ENCODE measurements around the gene STX2. TPM values are rescaled to one million over a fixed set of nuclear protein-coding genes. Genes with fewer than 3 reads are reported as not detected.
A peak's percentile ranks its signal among the peaks of the same experiment; 100 is the strongest.
"Not testable (repeated sequence)": the region's sequence is repeated elsewhere in the genome, so short reads cannot be mapped to it uniquely, and the experiment has no call there.

The STX2 gene
- polyA plus RNA-seq = 10 to 100 TPM in 1 of 4 donors, 1 to 10 TPM in 2, under 1 TPM in 1; 0.45 to 10.0 (median 4.5) TPM
- long read RNA-seq, donor 1, partial matches to known transcripts = 0 of 7 reads
- long read RNA-seq, donor 1, other reads (novel, unspliced or antisense) = 0 of 7 reads
- long read RNA-seq, donor 2, partial matches to known transcripts = 0 of 1 reads
- long read RNA-seq, donor 2, other reads (novel, unspliced or antisense) = 0 of 1 reads
- long read RNA-seq, donor 3, partial matches to known transcripts = 0 of 1 reads
- long read RNA-seq, donor 3, other reads (novel, unspliced or antisense) = 0 of 1 reads
- long read RNA-seq, donor 4, partial matches to known transcripts = 0 of 1 reads
- long read RNA-seq, donor 4, other reads (novel, unspliced or antisense) = 0 of 1 reads
- long read RNA-seq, donor 5, partial matches to known transcripts = 12 of 12 reads
- long read RNA-seq, donor 5, other reads (novel, unspliced or antisense) = 0 of 12 reads
- long read RNA-seq, donor 6, partial matches to known transcripts = 0 of 3 reads
- long read RNA-seq, donor 6, other reads (novel, unspliced or antisense) = 0 of 3 reads
- long read RNA-seq, donor 7 = 0 reads
- long read RNA-seq, donor 8, partial matches to known transcripts = 0 of 1 reads
- long read RNA-seq, donor 8, other reads (novel, unspliced or antisense) = 0 of 1 reads
- long read RNA-seq, donor 9 = 0 reads
- long read RNA-seq, donor 10, partial matches to known transcripts = 0 of 4 reads
- long read RNA-seq, donor 10, other reads (novel, unspliced or antisense) = 0 of 4 reads

DNA sequence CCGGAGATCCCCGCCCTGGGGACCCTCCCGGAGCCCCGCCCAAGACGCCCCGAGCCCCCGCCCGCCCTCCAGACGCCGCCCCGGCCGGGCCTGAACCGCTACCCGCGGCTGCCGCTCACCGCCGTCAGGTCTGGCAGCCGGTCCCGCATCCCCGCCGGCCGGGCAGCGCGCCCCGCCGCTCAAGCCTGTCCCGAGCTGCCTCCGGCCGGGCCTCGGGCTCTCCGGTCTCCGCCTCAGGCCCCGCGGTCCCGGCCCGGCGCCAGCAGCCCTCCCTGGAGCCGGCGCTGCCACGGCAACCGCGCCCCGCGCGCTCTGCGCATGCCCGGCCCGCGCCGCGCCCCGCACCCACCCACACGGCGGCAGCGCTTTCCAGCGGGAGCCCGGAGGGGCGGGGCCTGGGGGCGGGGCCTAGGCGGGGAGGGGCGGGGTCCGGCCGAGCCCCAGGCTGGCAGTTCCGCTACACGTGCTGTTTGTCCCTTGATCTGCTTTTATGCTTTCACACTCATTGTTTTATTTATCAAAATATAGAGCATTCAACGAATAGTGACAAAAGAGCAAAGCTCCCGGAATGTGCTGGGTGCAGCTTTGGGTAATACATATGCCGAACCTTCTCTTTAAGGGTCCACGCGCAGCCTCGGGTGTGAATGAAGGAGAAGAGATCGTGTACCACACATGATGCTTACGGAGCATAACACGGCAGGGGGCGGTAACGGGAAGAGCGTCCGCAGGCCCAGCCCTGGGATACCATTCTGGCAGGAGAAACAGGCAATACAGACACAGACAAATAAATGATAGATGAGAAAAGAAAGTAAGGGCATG lies at the start of gene STX2:
Gene STX2, minus strand, starts transcription at position 300 of the 819 bp plus-strand sequence. Its CDS starts 151 bp downstream, at position 149.
- DNase-seq (peak; percentile 74 to 93), FAIRE-seq (no peak)
- peaks cover 0 to 9% (median 0%) of the 10 kb centered on the region in 3 donors for H3K4me1 ChIP-seq (ENCODE audit: control insufficient read depth in 3 of 3, insufficient read depth in 2 of 3, low read depth in 1 of 3, low read length in 2 of 3)
- WGBS, 3 donors = 1% methylated on average over 37 to 79 of the region's 79 CpGs
- H3K4me3 ChIP-seq (ENCODE audit: low read depth in 1 of 3, low read length in 3 of 3) = peak within 1 kb of the TSS; percentile 63 to 83 (median 66)
- no peaks in the 10 kb centered on the region for H3K27me3 ChIP-seq (ENCODE audit: control insufficient read depth in 3 of 3, insufficient read depth in 3 of 3, low read length in 3 of 3)
- H3K36me3 ChIP-seq (ENCODE audit: control insufficient read depth in 3 of 3, insufficient read depth in 2 of 3, low read depth in 1 of 3, low read length in 3 of 3) = peaks cover 0 to 2% (median 0%) of the 10 kb centered on the region in 3 donors
- no peaks in the 10 kb centered on the region for H3K9me3 ChIP-seq (ENCODE audit: control insufficient read depth in 2 of 2, insufficient read depth in 1 of 2, low read depth in 1 of 2, low read length in 1 of 2)
- peak within 1 kb of the TSS in 1 of 3 donors; percentile 20 for H3K27ac ChIP-seq (ENCODE audit: low read depth in 1 of 3, low read length in 2 of 3)

DNA sequence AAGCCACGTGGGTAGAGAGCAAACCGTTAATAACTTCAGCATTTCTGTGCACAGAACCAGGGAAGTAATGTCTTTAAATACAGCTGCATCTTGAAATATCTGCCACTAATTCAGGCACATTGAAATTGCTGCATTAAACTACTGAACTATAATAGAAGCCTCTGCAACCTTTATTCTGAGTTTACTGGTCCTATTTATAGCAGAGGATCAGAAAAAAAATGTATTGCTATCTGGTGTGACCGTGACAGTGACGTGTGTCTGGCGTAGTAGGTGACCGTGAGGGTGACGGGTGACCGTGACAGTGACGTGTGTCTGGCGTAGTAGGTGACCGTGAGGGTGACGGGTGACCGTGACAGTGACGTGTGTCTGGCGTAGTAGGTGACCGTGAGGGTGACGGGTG lies 48.1 kb upstream of the STX2 start:
- DNase-seq; H3K4me1 ChIP-seq (ENCODE audit: control insufficient read depth in 3 of 3, insufficient read depth in 2 of 3, low read depth in 1 of 3, low read length in 2 of 3); H3K27me3 ChIP-seq (ENCODE audit: control insufficient read depth in 3 of 3, insufficient read depth in 3 of 3, low read length in 3 of 3); H3K27ac ChIP-seq (ENCODE audit: low read depth in 1 of 3, low read length in 2 of 3); H3K4me3 ChIP-seq (ENCODE audit: low read depth in 1 of 3, low read length in 3 of 3); H3K36me3 ChIP-seq (ENCODE audit: control insufficient read depth in 3 of 3, insufficient read depth in 2 of 3, low read depth in 1 of 3, low read length in 3 of 3); H3K9me3 ChIP-seq (ENCODE audit: control insufficient read depth in 2 of 2, insufficient read depth in 1 of 2, low read depth in 1 of 2, low read length in 1 of 2); FAIRE-seq: not testable (repeated sequence)
- 80 to 86% (median 85%) methylated on average over 9 to 10 of the region's 17 CpGs for WGBS, 3 donors

DNA sequence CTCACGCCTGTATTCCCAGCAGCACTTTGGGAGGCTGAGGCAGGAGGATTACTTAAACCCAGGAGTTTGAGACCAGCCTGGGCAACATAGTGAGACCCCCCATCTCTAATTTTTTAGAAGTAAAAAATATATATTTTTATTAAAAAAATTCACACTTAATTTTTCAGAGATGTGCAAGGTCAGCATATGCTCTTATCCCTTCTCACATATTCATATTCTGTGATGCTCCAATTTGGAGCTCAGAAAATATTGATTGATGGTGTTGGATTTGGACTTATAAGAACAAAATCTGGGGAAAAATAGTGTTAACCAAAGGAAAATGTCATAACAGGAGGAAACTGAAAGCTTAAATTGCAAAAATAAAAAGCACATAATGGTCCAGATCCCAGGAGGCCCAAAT lies 42.5 kb upstream of the STX2 start:
- Histone ChIP-seq H3K4me3 (ENCODE audit: low read depth in 1 of 3, low read length in 3 of 3) (no peak overlapping the region), H3K36me3 (ENCODE audit: control insufficient read depth in 3 of 3, insufficient read depth in 2 of 3, low read depth in 1 of 3, low read length in 3 of 3) (peaks cover 0 to 2% (median 0%) of the 10 kb centered on the region in 3 donors), H3K4me1 (ENCODE audit: control insufficient read depth in 3 of 3, insufficient read depth in 2 of 3, low read depth in 1 of 3, low read length in 2 of 3) (peaks cover 0 to 9% (median 0%) of the 10 kb centered on the region in 3 donors), H3K27ac (ENCODE audit: low read depth in 1 of 3, low read length in 2 of 3) (no peak overlapping the region), H3K9me3 (ENCODE audit: control insufficient read depth in 2 of 2, insufficient read depth in 1 of 2, low read depth in 1 of 2, low read length in 1 of 2) (no peaks in the 10 kb centered on the region), H3K27me3 (ENCODE audit: control insufficient read depth in 3 of 3, insufficient read depth in 3 of 3, low read length in 3 of 3) (no peaks in the 10 kb centered on the region)
- no peak for FAIRE-seq
- no peak for DNase-seq
- WGBS, 3 donors = 84 to 94% (median 87%) methylated on average over 1 of the region's 1 CpG

DNA sequence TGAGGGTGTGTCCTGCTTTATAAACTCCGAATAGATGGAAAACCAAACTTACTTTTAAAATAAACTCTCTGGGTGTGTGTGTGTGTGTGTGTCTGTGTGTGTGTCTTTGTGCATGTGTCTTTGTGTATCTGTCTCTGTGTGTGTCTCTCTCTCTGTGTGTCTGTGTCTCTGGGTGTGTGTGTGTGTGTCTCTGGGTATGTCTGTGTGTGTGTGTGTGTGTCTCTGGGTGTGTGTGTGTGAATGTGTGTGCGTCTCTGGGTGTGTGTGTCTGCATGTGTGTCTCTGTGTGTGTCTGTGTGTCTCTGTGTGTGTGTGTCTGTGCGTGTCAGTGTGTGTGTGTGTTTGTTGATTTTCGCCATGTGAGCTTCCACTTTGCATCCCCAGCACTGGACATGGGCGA lies 42.0 kb upstream of the STX2 start:
- WGBS, 3 donors = 68 to 82% (median 69%) methylated on average over 5 of the region's 5 CpGs
- H3K36me3 ChIP-seq (ENCODE audit: control insufficient read depth in 3 of 3, insufficient read depth in 2 of 3, low read depth in 1 of 3, low read length in 3 of 3) = peaks cover 0 to 3% (median 2%) of the 10 kb centered on the region in 3 donors
- no peaks in the 10 kb centered on the region for H3K9me3 ChIP-seq (ENCODE audit: control insufficient read depth in 2 of 2, insufficient read depth in 1 of 2, low read depth in 1 of 2, low read length in 1 of 2)
- DNase-seq = no peak
- FAIRE-seq = no peak
- peaks cover 0 to 9% (median 0%) of the 10 kb centered on the region in 3 donors for H3K4me1 ChIP-seq (ENCODE audit: control insufficient read depth in 3 of 3, insufficient read depth in 2 of 3, low read depth in 1 of 3, low read length in 2 of 3)
- no peak overlapping the region for H3K27ac ChIP-seq (ENCODE audit: low read depth in 1 of 3, low read length in 2 of 3)
- H3K4me3 ChIP-seq (ENCODE audit: low read depth in 1 of 3, low read length in 3 of 3) = no peak overlapping the region
- no peaks in the 10 kb centered on the region for H3K27me3 ChIP-seq (ENCODE audit: control insufficient read depth in 3 of 3, insufficient read depth in 3 of 3, low read length in 3 of 3)

DNA sequence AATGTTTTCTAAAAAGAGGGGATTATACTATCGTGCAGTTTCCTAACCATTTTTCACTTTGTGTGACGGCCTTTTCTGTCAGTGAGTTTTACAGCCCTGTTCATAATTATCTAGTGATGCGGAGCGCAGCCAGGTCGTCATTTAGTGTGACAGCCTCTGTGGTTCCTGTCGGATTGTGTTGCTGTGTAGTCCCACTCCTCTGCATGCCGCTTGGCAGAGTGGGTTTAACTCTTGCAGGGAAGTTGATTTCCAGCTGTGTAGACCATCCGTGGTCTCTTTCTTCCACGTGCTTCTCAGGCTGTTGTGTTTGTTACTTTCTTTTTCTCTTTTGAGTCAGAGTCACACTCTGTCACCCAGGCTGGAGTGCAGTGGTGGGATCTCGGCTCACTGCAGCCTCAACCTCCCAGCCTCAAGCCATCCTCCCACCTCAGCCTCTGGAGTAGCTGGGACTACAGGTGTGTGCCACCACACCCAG lies 41.4 kb upstream of the STX2 start:
- peak; percentile 6 to 23 for DNase-seq

DNA sequence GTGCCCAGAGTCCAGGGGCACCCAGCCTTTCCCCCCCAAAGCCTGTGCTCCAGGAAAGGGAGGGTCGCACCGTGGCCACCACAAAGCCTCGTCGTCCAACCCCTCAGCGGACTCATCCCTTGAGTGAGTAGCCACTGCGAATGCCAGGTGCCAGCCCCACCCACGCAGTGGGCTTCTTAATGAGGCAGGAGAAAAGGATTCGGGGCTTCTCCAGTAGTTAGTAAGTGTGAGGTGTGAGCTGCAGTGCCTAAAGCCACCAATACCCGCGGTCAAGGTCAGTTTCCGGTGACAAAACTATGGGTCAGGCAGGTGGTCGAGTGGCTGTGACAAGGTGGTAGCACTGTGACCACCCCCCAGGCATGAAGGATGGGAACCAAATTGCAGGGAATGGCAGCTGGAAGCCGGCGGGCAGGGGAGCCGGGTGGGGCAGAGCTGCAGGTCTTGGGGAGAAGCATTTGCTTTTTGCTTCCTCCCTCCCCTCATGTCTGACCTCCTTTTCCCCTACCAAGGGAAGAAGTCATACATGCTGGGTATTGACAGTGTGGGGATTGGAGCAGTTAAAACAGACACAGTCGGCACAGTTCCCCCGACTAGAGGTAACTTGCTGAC lies 40.8 kb upstream of the STX2 start:
- H3K4me1 ChIP-seq (ENCODE audit: control insufficient read depth in 3 of 3, insufficient read depth in 2 of 3, low read depth in 1 of 3, low read length in 2 of 3) = peaks cover 0 to 9% (median 0%) of the 10 kb centered on the region in 3 donors
- no peak overlapping the region for H3K4me3 ChIP-seq (ENCODE audit: low read depth in 1 of 3, low read length in 3 of 3)
- no peaks in the 10 kb centered on the region for H3K27me3 ChIP-seq (ENCODE audit: control insufficient read depth in 3 of 3, insufficient read depth in 3 of 3, low read length in 3 of 3)
- no peaks in the 10 kb centered on the region for H3K9me3 ChIP-seq (ENCODE audit: control insufficient read depth in 2 of 2, insufficient read depth in 1 of 2, low read depth in 1 of 2, low read length in 1 of 2)
- no peak for DNase-seq
- 59 to 63% (median 61%) methylated on average over 17 of the region's 17 CpGs for whole genome bisulfite sequencing, 3 donors
- FAIRE-seq = no peak
- peaks cover 5 to 11% (median 7%) of the 10 kb centered on the region in 3 donors for H3K36me3 ChIP-seq (ENCODE audit: control insufficient read depth in 3 of 3, insufficient read depth in 2 of 3, low read depth in 1 of 3, low read length in 3 of 3)
- peak overlapping the region in 1 of 3 donors; percentile 72 for H3K27ac ChIP-seq (ENCODE audit: low read depth in 1 of 3, low read length in 2 of 3)

More for the DNA sequence above, 41.4 kb upstream of the STX2 start:
- H3K27ac ChIP-seq (ENCODE audit: low read depth in 1 of 3, low read length in 2 of 3) = no peak overlapping the region
- 6 to 20% (median 6%) methylated on average over 10 of the region's 10 CpGs for WGBS, 3 donors
- H3K9me3 ChIP-seq (ENCODE audit: control insufficient read depth in 2 of 2, insufficient read depth in 1 of 2, low read depth in 1 of 2, low read length in 1 of 2) = no peaks in the 10 kb centered on the region
- peaks cover 0 to 9% (median 0%) of the 10 kb centered on the region in 3 donors for H3K4me1 ChIP-seq (ENCODE audit: control insufficient read depth in 3 of 3, insufficient read depth in 2 of 3, low read depth in 1 of 3, low read length in 2 of 3)
- H3K36me3 ChIP-seq (ENCODE audit: control insufficient read depth in 3 of 3, insufficient read depth in 2 of 3, low read depth in 1 of 3, low read length in 3 of 3) = peaks cover 3 to 6% (median 5%) of the 10 kb centered on the region in 3 donors
- no peak for FAIRE-seq
- H3K4me3 ChIP-seq (ENCODE audit: low read depth in 1 of 3, low read length in 3 of 3) = peak overlapping the region in 1 of 3 donors; percentile 24
- no peaks in the 10 kb centered on the region for H3K27me3 ChIP-seq (ENCODE audit: control insufficient read depth in 3 of 3, insufficient read depth in 3 of 3, low read length in 3 of 3)

DNA sequence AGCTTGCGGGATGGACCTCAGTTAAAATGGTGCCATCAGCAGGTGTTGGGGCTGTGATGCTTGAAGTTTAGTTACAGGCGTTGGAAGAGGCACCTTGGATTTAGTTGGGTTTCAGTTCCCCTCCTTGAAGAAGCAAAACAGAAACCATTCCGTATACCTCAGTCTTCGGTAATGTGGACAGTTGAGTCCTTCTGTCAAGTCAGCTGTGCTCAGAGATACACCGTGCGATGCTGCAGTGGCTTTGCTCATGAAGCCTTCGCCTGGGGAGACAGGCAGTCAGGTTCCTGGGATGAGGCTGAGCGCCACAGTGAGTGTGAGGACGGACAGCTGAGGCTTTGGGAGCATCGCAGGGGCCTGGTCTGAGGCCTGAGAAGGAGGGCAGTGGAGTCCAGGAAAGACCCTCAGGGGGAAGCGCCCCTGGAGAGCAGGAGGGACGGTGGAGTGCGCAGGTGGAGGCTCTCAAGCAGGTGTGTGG lies 40.2 kb upstream of the STX2 start:
- H3K36me3 ChIP-seq (ENCODE audit: control insufficient read depth in 3 of 3, insufficient read depth in 2 of 3, low read depth in 1 of 3, low read length in 3 of 3) = peaks cover 8 to 14% (median 10%) of the 10 kb centered on the region in 3 donors
- WGBS, 3 donors = 78 to 92% (median 86%) methylated on average over 13 of the region's 13 CpGs
- H3K27me3 ChIP-seq (ENCODE audit: control insufficient read depth in 3 of 3, insufficient read depth in 3 of 3, low read length in 3 of 3) = no peaks in the 10 kb centered on the region
- DNase-seq (no peak), FAIRE-seq (no peak)
- no peak overlapping the region for H3K4me3 ChIP-seq (ENCODE audit: low read depth in 1 of 3, low read length in 3 of 3)
- peaks cover 0 to 9% (median 0%) of the 10 kb centered on the region in 3 donors for H3K4me1 ChIP-seq (ENCODE audit: control insufficient read depth in 3 of 3, insufficient read depth in 2 of 3, low read depth in 1 of 3, low read length in 2 of 3)
- no peaks in the 10 kb centered on the region for H3K9me3 ChIP-seq (ENCODE audit: control insufficient read depth in 2 of 2, insufficient read depth in 1 of 2, low read depth in 1 of 2, low read length in 1 of 2)
- H3K27ac ChIP-seq (ENCODE audit: low read depth in 1 of 3, low read length in 2 of 3) = peak overlapping the region in 1 of 3 donors; percentile 72

Measured in small intestine (tissue), 16 donors.